NCI-H2107 (cell line): ENCODE data around the gene EGR4.

Experiments
- DNase-seq: peaks from one replicate; lab custom pipeline; 2025; lab: John Stamatoyannopoulos, UW

Gene EGR4

GRCh38 chr2:73249636-73250035 lies 43.7 kb downstream of the EGR4 start:
- no peak for DNase-seq

- DNase-seq, result no peak
Measured at GRCh38 chr2:73246850-73247249, 46.5 kb downstream of the EGR4 start.

GRCh38 chr2:73244580-73244979 lies 48.8 kb downstream of the EGR4 start:
- no peak for DNase-seq

GRCh38 chr2:73243884-73244570 lies 49.3 kb downstream of the EGR4 start:
- no peak for DNase-seq
